ENCODE results near the gene CRCP. TPM values are rescaled to one million over a fixed set of nuclear protein-coding genes. Genes with fewer than 3 reads are reported as not detected.

CRCP gene
- total RNA-seq, 1 donor from 2014 or later: 29.0 TPM

DNA sequence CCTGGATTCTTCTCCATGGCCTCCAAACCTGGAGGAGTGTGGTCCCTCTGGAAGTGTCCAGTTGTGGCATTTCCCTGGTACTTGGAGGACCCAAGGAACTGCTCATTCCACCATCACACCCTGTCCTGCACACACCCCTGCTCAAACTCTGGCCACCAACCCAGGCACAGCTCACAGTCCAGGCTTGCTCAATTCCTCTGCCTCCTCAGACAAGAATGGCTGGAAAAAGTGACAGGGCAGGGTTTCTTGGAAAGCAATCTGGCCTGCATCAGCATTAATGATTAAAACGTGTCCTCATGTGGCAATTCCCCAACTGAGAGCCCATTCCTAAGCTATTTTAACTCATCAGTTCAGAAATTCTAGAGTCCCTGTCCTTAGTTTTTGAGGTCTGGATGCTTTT is 73.3 kb downstream of the CRCP start:
- Mint-ChIP-seq H3K27ac (no peak overlapping the region), H3K4me1 (ENCODE audit: unreplicated experiment) (no peaks in the 10 kb centered on the region), H3K4me3 (no peak overlapping the region), H3K27me3 (no peaks in the 10 kb centered on the region), H3K9me3 (no peaks in the 10 kb centered on the region), H3K36me3 (no peaks in the 10 kb centered on the region)
- no peak for DNase-seq (ENCODE audit: extremely low spot score, unreplicated experiment)
- no peak for TF ChIP-seq CTCF (conservative IDR thresholded peaks at IDR 0.05)

- Mint-ChIP-seq H3K27me3 (no peaks in the 10 kb centered on the region), H3K27ac (no peak overlapping the region), H3K9me3 (no peaks in the 10 kb centered on the region), H3K4me3 (no peak overlapping the region), H3K36me3 (no peaks in the 10 kb centered on the region), H3K4me1 (ENCODE audit: unreplicated experiment) (no peaks in the 10 kb centered on the region)
- no peak for TF ChIP-seq CTCF (conservative IDR thresholded peaks at IDR 0.05)
- DNase-seq (ENCODE audit: extremely low spot score, unreplicated experiment): no peak
These were observed 74.0 kb downstream of the CRCP start for GRCh38 chr7:66188645-66189044.

- Mint-ChIP-seq H3K4me3 (no peak overlapping the region), H3K27ac (no peak overlapping the region), H3K36me3 (no peaks in the 10 kb centered on the region), H3K4me1 (ENCODE audit: unreplicated experiment) (no peaks in the 10 kb centered on the region), H3K27me3 (no peaks in the 10 kb centered on the region), H3K9me3 (no peaks in the 10 kb centered on the region)
- DNase-seq (ENCODE audit: extremely low spot score, unreplicated experiment): no peak
- TF ChIP-seq CTCF (conservative IDR thresholded peaks at IDR 0.05): no peak
These were observed 75.3 kb downstream of the CRCP start for GRCh38 chr7:66189695-66190503.

GRCh38 chr7:66190504-66190857 is 75.8 kb downstream of the CRCP start:
- no peak overlapping the region for H3K27ac Mint-ChIP-seq
- H3K9me3 Mint-ChIP-seq: no peaks in the 10 kb centered on the region
- no peaks in the 10 kb centered on the region for H3K36me3 Mint-ChIP-seq
- no peak overlapping the region for H3K4me3 Mint-ChIP-seq
- DNase-seq (ENCODE audit: extremely low spot score, unreplicated experiment): no peak
- H3K27me3 Mint-ChIP-seq: no peaks in the 10 kb centered on the region
- no peaks in the 10 kb centered on the region for H3K4me1 Mint-ChIP-seq (ENCODE audit: unreplicated experiment)
- no peak for TF ChIP-seq CTCF (conservative IDR thresholded peaks at IDR 0.05)

- Mint-ChIP-seq H3K27ac (no peak overlapping the region), H3K27me3 (no peaks in the 10 kb centered on the region), H3K36me3 (no peaks in the 10 kb centered on the region), H3K9me3 (no peaks in the 10 kb centered on the region), H3K4me1 (ENCODE audit: unreplicated experiment) (no peaks in the 10 kb centered on the region), H3K4me3 (no peak overlapping the region)
- no peak for DNase-seq (ENCODE audit: extremely low spot score, unreplicated experiment)
- no peak for TF ChIP-seq CTCF (conservative IDR thresholded peaks at IDR 0.05)
These were observed 78.6 kb downstream of the CRCP start for GRCh38 chr7:66193146-66193725.

All from type B pancreatic cell (in vitro differentiated cells).